A673 (cell line): ENCODE measurements around the gene EEIG1. TPM values are rescaled to one million over a fixed set of nuclear protein-coding genes. Genes with fewer than 3 reads are reported as not detected.

Source experiments
- BruUV-seq: library from RNA; stranded (reverse); fragments of 400-500 nt; replicated peaks from 2 replicates; lab custom pipeline; 2021; lab: Mats Ljungman, UMichigan
- CTCF ChIA-PET: fragments of 300-600 bp; sonication (Branson Sonifier 250); formaldehyde crosslinking; loops from one replicate; lab custom pipeline; 2022; ENCODE audit warnings: antibody characterized with exemption; lab: Charles Lee
- POLR2A ChIA-PET: fragments of 300-600 bp; sonication (Branson Sonifier 250); formaldehyde crosslinking; loops from one replicate; lab custom pipeline; 2022; ENCODE audit warnings: antibody characterized with exemption; ENCODE audit not compliant: low non-redundant PET; lab: Charles Lee
- DNase-seq: peaks from one replicate; pipeline ENCODE4 v3.0.0-alpha.2; 2015; ENCODE audit warnings: low spot score
- H3K27ac ChIP-seq: fragments of 200-600 bp; sonication (generic); 2 replicates; pipeline ENCODE4 v1.5.1; 2016; ENCODE audit warnings: mixed run types, low read depth, mild to moderate bottlenecking, mixed read lengths, antibody characterized with exemption, low read length; ENCODE audit not compliant: poor library complexity, severe bottlenecking
- H3K27me3 ChIP-seq: fragments of 200-600 bp; sonication (generic); replicated peaks from 2 replicates; pipeline ENCODE4 v1.6.1; 2017; ENCODE audit warnings: mixed run types, low read depth, mild to moderate bottlenecking, mixed read lengths, antibody characterized with exemption, low read length; ENCODE audit not compliant: insufficient read depth, poor library complexity
- H3K36me3 ChIP-seq: fragments of 200-600 bp; sonication (generic); 2 replicates; pipeline ENCODE4 v1.6.1; 2016; ENCODE audit warnings: mixed run types, mild to moderate bottlenecking, mixed read lengths, antibody characterized with exemption, low read length; ENCODE audit not compliant: insufficient read depth, poor library complexity, severe bottlenecking
- H3K4me1 ChIP-seq: fragments of 200-600 bp; sonication (generic); 2 replicates; pipeline ENCODE4 v1.6.1; 2017; ENCODE audit warnings: mixed run types, mild to moderate bottlenecking, mixed read lengths, antibody characterized with exemption, low read length; ENCODE audit not compliant: insufficient read depth, poor library complexity, severe bottlenecking
- H3K4me3 ChIP-seq: fragments of 200-600 bp; sonication (generic); 2 replicates; pipeline ENCODE4 v1.5.1; 2016; ENCODE audit warnings: low read depth, mixed run types, mild to moderate bottlenecking, mixed read lengths, low read length; ENCODE audit not compliant: poor library complexity, severe bottlenecking
- H3K9me3 ChIP-seq: fragments of 200-600 bp; sonication (generic); 2 replicates; pipeline ENCODE4 v1.6.1; 2016; ENCODE audit warnings: mixed run types, low read depth, mild to moderate bottlenecking, mixed read lengths, antibody characterized with exemption, low read length; ENCODE audit not compliant: poor library complexity, severe bottlenecking
- CTCF ChIP-seq: fragments of 300-800, 200-600 bp; sonication (generic); conservative IDR thresholded peaks from 2 replicates; pipeline ENCODE4 v1.5.1; 2017; ENCODE audit warnings: low read depth, mild to moderate bottlenecking, antibody characterized with exemption, low read length, moderate library complexity, mixed read lengths
- EZH2 ChIP-seq: fragments of 200-600 bp; sonication (generic); IDR thresholded peaks from 2 replicates; pipeline ENCODE4 v1.6.1; 2017; ENCODE audit warnings: borderline replicate concordance, low read depth, mild to moderate bottlenecking, mixed read lengths, antibody characterized with exemption, low read length; ENCODE audit not compliant: poor library complexity, severe bottlenecking
- intact Hi-C: fragments of 100-400 bp; cut with micrococcal nuclease; formaldehyde crosslinking; loops from one replicate; pipeline ENCODE4 v1.10.0; 2022; ENCODE audit not compliant: unreplicated experiment
- total RNA-seq: library from RNA; stranded (reverse); gene quantifications from 2 replicates; pipeline ENCODE4 v1.2.3, GENCODE V29; 2021

Gene EEIG1
- total RNA-seq, 1 experiment from 2014 or later = 34.1 TPM

- CTCF ChIA-PET = no interaction called here
- Histone ChIP-seq H3K27ac (peak overlapping the region; percentile 96), H3K4me1 (peaks cover 89% of the 10 kb centered on the region), H3K9me3 (no peaks in the 10 kb centered on the region), H3K4me3 (no peak overlapping the region), H3K36me3 (no peaks in the 10 kb centered on the region), H3K27me3 (no peaks in the 10 kb centered on the region)
- TF ChIP-seq EZH2 = no peak
- no peak for TF ChIP-seq CTCF
- DNase-seq = peak; percentile 63
- intact Hi-C loops = loop anchor here (5.0 kb wide), 1 partner anchor 101 kb away; the partner anchor contains the start of genes NAIF1 and SLC25A25
- BruUV-seq = no TSS peak
- POLR2A ChIA-PET = interaction anchor here (0.6 kb wide), 1 partner anchor 15 kb away, joined by 3 read pairs; no protein-coding TSS in a partner anchor
These were observed 14.2 kb downstream of the EEIG1 start for GRCh38 chr9:127966416-127967150.

GRCh38 chr9:127965953-127966352 lies 14.8 kb downstream of the EEIG1 start:
- intact Hi-C loops = loop anchor here (5.0 kb wide), 1 partner anchor 101 kb away; the partner anchor contains the start of genes NAIF1 and SLC25A25
- Histone ChIP-seq H3K27me3 (no peaks in the 10 kb centered on the region), H3K9me3 (no peaks in the 10 kb centered on the region), H3K4me3 (no peak overlapping the region), H3K27ac (peak overlapping the region; percentile 96), H3K36me3 (no peaks in the 10 kb centered on the region), H3K4me1 (peaks cover 91% of the 10 kb centered on the region)
- no TSS peak for BruUV-seq
- no peak for TF ChIP-seq EZH2
- no peak for TF ChIP-seq CTCF
- POLR2A ChIA-PET = interaction anchor here (0.6 kb wide), 1 partner anchor 14 kb away, joined by 3 read pairs; no protein-coding TSS in a partner anchor
- CTCF ChIA-PET = no interaction called here
- no peak for DNase-seq

GRCh38 chr9:127963359-127964064 lies 17.3 kb downstream of the EEIG1 start:
- DNase-seq = no peak
- CTCF ChIA-PET = interaction anchor here (1.1 kb wide), 1 partner anchor 21 kb away, joined by 3 read pairs; no protein-coding TSS in a partner anchor
- H3K9me3 ChIP-seq = no peaks in the 10 kb centered on the region
- no peaks in the 10 kb centered on the region for H3K27me3 ChIP-seq
- H3K36me3 ChIP-seq = no peaks in the 10 kb centered on the region
- intact Hi-C loops = no loop called here
- no peak overlapping the region for H3K4me3 ChIP-seq
- no peak for TF ChIP-seq EZH2
- no peak for TF ChIP-seq CTCF
- H3K4me1 ChIP-seq = peaks cover 84% of the 10 kb centered on the region
- POLR2A ChIA-PET = interaction anchor here (0.7 kb wide), 1 partner anchor 81 kb away, joined by 6 read pairs; no protein-coding TSS in a partner anchor
- H3K27ac ChIP-seq = peak overlapping the region; percentile 96
- no TSS peak for BruUV-seq
